Fibroblast of the aortic adventitia (primary cell): ENCODE measurements around the gene SLC5A10. TPM values are rescaled to one million over a fixed set of nuclear protein-coding genes. Genes with fewer than 3 reads are reported as not detected.

ENCODE experiments used
- DNase-seq: peaks from one replicate; pipeline ENCODE4 v3.0.0-alpha.2; 2010; ENCODE audit warnings: low read depth
- H3K4me3 ChIP-seq: 2 replicates; pipeline ENCODE4 v1.5.1; 2011; ENCODE audit warnings: low read depth, mild to moderate bottlenecking, control low read depth, low read length, moderate library complexity
- total RNA-seq: library from RNA; depleted of rRNA; stranded (reverse); fragments of >200 nt; gene quantifications from 2 replicates; pipeline ENCODE4 v1.2.3, GENCODE V29; 2012; ENCODE audit warnings: low replicate concordance
- TF ChIP-seq, protein P1 (sequence below): IDR thresholded peaks from 2 replicates; pipeline ENCODE4 v1.5.1; 2011; ENCODE audit warnings: mild to moderate bottlenecking, low read length, control low read depth, inconsistent platforms; ENCODE audit not compliant: insufficient read depth

Gene SLC5A10
- total RNA-seq, 1 donor = not detected

DNA sequence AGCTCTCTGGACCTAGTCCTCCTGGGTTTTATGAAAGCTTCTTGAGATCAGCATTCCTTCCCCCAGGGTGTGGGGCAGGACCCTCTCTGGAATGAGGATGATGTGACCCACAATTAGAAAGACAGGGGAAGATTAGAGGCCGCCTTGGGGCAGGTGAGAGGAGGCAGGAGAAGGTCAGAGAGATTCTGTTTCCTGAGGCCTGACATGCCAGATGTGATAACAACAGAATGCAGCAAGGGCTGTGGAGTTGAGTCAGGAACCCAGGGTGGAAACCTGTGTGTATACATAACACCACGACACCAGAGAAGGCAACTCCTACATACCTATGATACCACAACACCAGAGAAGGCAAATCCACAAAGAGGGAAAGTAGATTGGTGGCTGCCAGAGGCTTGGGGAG, 5.4 kb upstream of the SLC5A10 start:
- no peak overlapping the region for H3K4me3 ChIP-seq
- no peak for DNase-seq
- TF ChIP-seq, protein P1, sequence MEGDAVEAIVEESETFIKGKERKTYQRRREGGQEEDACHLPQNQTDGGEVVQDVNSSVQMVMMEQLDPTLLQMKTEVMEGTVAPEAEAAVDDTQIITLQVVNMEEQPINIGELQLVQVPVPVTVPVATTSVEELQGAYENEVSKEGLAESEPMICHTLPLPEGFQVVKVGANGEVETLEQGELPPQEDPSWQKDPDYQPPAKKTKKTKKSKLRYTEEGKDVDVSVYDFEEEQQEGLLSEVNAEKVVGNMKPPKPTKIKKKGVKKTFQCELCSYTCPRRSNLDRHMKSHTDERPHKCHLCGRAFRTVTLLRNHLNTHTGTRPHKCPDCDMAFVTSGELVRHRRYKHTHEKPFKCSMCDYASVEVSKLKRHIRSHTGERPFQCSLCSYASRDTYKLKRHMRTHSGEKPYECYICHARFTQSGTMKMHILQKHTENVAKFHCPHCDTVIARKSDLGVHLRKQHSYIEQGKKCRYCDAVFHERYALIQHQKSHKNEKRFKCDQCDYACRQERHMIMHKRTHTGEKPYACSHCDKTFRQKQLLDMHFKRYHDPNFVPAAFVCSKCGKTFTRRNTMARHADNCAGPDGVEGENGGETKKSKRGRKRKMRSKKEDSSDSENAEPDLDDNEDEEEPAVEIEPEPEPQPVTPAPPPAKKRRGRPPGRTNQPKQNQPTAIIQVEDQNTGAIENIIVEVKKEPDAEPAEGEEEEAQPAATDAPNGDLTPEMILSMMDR = no peak

DNA sequence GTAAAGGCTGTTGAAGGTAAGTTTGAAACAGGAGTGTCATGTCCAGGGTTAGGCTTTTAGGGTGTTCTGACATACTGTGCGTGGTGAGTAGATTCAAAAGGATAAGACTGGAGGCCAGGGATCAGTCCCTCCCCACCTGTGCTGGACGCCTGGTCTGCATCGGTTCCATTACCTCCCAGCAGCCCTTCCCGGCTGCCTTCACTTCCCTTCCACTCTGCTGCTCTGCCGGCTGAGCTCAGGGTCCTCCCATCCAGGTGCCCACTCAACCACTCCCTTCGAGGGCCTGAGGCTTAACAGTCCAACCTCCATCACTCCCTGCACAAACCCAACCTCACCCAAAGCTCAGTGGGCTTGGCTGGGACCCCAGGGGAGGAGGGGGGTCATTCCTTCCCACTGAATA, 4.1 kb upstream of the SLC5A10 start:
- TF ChIP-seq, protein P1 = no peak
- DNase-seq = no peak
- no peak overlapping the region for H3K4me3 ChIP-seq

DNA sequence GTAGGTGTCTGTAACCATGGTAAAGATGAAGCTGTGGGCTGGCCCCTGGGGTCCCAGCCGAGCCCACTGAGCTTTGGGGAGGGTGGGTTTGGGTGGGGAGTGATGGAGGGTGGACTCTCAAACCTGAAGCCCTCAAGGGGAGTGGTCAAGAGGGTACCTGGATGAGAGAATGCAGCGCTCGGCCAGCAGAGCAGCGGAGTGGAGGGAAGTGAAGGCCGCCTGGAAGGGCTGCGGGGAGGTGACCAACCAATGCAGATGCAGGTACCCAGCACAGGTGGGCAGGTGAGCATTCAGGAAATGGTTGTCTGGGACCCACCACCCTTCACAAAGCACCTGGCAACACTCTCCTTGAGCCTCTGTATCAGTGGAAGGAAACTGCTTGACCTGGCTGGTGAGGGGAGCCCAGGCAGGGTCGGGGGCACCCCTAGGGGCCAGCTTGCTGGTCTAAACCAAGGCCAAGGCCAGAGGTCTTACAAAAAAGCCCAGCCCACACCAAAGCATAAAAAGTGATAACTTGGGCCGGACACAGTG, 3.4 kb upstream of the SLC5A10 start:
- no peak overlapping the region for H3K4me3 ChIP-seq
- no peak for DNase-seq
- TF ChIP-seq, protein P1 = no peak

DNA sequence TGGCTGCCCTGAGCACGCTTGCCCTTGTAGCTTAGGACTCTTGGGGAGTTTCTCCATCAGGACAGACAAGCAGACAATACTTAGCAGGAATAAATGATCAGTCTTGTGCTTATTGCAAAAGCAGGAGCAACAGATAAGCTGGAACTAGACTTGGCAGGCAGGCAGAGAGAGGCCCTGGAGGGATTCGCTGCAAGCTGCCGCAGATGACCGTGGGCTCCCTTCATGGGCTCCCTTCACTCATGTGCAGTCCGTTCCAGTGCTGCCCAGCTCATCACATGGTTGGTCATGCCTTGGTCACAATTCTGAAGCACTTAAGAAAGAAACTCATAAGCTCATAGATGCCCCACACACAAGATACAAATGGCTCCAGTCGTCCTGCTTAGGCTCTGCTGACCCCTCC, 2.4 kb upstream of the SLC5A10 start:
- no peak overlapping the region for H3K4me3 ChIP-seq
- DNase-seq = peak; percentile 62
- TF ChIP-seq, protein P1 = no peak

DNA sequence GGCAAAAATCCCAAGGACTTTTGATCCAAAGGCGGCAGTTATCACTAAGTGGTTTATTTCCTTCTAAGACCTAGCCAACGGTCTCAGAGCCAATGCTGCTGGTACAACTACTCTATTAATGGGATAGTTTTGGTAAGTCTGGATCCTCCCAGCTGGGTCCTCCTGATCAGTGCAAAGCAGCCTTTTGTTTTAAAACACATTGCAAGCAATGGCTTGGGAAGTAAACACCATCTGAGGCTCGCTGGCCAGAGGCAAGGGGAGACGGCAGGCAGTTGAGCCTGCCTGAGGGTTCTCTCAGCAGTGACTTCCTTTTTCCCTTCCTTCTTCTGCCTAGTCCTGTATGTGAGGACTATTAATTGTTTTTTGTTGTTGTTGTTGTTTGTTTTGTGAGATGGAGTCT, 1.6 kb upstream of the SLC5A10 start:
- no peak for DNase-seq
- H3K4me3 ChIP-seq = no peak overlapping the region
- TF ChIP-seq, protein P1 = no peak

DNA sequence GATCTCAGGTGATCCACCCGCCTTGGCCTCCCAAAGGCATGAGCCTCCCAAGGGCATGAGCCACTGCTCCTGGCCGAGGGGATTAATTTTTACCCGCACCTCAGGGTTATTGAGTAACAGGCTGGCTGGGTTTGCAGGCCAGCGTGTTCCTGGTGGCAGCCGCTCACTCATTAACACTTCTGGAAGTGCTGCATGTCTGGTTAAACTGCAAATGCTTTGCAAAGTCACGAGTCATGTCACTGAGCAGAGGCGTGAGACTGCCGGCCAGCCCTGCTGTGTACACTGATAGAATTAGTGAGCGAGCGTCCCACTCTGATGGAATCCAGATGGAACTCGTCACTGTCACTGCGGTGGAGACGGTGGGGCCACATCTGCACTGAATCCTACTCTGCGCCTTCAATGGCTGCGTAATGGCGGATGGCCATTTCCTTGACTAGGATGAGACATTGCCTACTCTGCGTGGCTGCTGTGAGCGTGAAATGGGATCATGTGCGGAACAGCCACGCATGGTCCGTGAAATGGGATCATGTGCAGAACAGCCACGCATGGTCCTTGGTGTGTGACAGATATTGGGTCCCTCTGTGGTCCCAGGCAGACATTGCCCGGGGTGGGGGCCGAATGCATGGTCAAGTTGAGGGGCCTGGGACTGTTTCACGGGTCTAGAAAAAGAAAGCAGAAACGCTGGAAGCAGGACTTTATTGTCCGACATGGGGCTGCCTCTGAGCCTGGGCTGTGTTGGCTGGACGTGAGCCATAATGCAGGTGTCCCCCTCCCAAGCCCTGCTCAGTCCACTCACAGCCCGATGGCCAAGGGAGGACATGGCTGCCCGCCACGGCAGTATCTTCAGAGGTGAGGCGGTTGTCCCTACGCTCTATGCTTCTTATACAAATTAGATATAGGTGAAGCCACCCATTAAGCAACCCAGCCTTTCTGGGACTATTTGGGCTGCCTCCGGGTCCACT, 740 bp upstream of the SLC5A10 start:
- DNase-seq = no peak
- TF ChIP-seq, protein P1 = no peak
- no peak overlapping the region for H3K4me3 ChIP-seq
